Cardiac muscle cell (in vitro differentiated cells and primary cell): ENCODE data around the gene PROZ. TPM values are rescaled to one million over a fixed set of nuclear protein-coding genes. Genes with fewer than 3 reads are reported as not detected.
A peak's percentile ranks its signal among the peaks of the same experiment; 100 is the strongest.

Experiments
- DNase-seq, 2 donors: peaks; one replicate each; pipeline versions ENCODE4 v3.0.0 to v3.0.0-alpha.2; 2010 to 2017; ENCODE audit warnings: low read depth in 1 of 2, low spot score in 1 of 2
- H3K27ac ChIP-seq: fragments of 200-600 bp; sonication (generic); 2 replicates; pipeline ENCODE4 v1.5.1; 2016
- H3K27me3 ChIP-seq: fragments of 200-600 bp; sonication (generic); 2 replicates; pipeline ENCODE4 v1.6.0; 2016; ENCODE audit warnings: control low read depth
- H3K36me3 ChIP-seq: fragments of 200-600 bp; sonication (generic); 2 replicates; pipeline ENCODE4 v1.5.1; 2016; ENCODE audit warnings: control low read depth
- H3K4me1 ChIP-seq: fragments of 200-600 bp; sonication (generic); 2 replicates; pipeline ENCODE4 v1.8.1; 2017; ENCODE audit warnings: low read depth, mild to moderate bottlenecking, mixed run types
- H3K4me3 ChIP-seq: fragments of 200-600 bp; sonication (generic); 2 replicates; pipeline ENCODE4 v1.5.1; 2016; ENCODE audit warnings: mild to moderate bottlenecking
- H3K9me3 ChIP-seq: fragments of 200-600 bp; sonication (generic); 2 replicates; pipeline ENCODE4 v1.5.1; 2017; ENCODE audit warnings: low read depth, mild to moderate bottlenecking, control low read depth
- CTCF ChIP-seq: IDR thresholded peaks from 2 replicates; pipeline ENCODE4 v1.5.1; 2012; ENCODE audit warnings: low read depth, mild to moderate bottlenecking, low read length
- polyA plus RNA-seq: library from polyadenylated mRNA; unstranded; fragments of >200 nt; fragmentation: Nextera tagmentation; extraction: Ambion mirVana; gene quantifications from 2 replicates; pipeline ENCODE4 v1.2.1, GENCODE V29; 2016
- total RNA-seq: library from RNA; depleted of rRNA; stranded (reverse); fragments of >200 nt; gene quantifications from 2 replicates; pipeline ENCODE4 v1.2.3, GENCODE V29; 2016

The PROZ gene
- total and polyA plus RNA-seq, 2 experiments from 2014 or later: 0.42 TPM; not detected in 1

DNA sequence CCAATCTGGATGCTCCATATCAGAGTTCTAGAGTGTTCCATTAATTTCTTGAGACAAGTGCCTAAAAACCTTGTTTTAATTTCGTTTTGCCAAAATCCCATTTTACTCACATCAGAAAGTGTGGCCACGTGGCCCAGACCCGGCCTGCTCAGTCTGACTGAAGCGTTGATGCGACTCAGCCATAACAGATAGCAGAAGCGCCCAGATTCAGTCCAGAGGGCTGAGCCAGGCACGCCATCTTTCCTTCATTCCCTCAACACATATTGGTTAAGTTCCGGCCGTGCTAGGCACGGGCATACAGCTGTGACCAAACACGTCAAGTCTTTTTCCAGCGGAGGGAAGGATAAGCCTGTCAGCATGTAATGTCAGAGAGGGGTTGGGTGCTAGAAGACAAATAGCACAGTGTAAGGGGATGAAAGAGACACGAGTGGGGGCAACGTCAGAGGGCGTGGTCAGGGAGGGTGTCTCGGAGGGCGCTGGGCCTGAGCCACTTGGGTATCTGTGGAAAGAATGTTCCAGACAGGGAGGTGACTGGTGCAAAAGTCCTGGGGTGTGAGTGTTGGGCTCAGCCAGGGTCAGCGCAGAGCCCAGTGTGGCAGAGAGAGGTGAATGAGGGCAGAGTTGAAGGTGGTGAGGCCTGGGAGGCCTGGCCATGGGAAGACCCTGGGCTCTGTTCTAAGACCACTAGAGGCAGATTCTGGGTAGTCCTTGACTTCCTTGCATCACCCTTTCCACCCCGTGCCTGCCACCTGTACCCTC, 32.8 kb upstream of the PROZ start:
- DNase-seq: no peak
- Histone ChIP-seq H3K36me3 (no peaks in the 10 kb centered on the region), H3K4me3 (no peak overlapping the region), H3K27ac (no peak overlapping the region), H3K4me1 (peaks cover 8% of the 10 kb centered on the region), H3K9me3 (no peaks in the 10 kb centered on the region), H3K27me3 (peaks cover 42% of the 10 kb centered on the region)
- TF ChIP-seq CTCF: no peak

DNA sequence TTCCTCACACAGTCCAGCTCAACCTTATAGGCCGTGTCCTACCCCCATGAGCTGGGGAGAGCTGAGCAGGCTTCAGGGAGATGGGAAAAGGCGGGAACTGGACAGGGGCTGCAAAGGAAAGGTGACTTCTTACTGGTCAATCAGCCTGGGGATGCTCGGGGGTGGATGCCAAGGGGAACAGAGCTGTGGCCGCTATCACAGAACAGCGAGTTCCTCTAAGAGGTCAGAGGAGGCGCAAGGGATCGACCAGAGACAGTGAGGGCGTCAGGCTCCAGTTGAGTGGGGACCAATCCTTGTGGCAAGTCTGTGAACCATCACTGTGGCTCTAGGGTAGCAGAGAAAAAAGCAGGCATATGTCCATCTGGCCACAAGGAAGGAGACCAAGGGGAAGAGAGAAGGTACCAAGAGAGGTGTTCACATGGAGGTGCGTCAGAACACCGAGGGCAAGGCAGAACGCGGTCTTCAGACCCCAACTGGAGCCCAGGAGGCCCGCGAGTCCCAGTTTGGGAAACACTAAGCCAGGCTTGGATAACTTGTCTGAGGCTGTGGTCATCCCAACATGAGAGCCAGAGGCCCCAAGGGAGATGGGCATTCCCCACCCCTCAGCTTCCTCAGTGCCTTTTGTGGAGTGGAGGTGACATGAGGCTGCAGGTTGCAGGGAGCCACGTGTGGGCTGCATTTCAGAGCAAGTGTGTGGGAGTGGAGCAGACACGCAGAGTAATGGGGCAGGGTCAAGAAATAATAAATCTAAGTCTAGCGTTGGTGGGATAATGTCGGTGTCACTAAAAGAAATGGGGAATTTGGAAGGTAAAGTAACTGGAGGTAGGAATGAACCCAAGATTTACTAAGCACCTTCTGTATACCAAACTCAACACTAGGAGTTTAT, 31.9 kb upstream of the PROZ start:
- DNase-seq: no peak
- TF ChIP-seq CTCF: no peak
- no peak overlapping the region for H3K27ac ChIP-seq
- H3K4me3 ChIP-seq: no peak overlapping the region
- H3K36me3 ChIP-seq: no peaks in the 10 kb centered on the region
- no peaks in the 10 kb centered on the region for H3K9me3 ChIP-seq
- peaks cover 34% of the 10 kb centered on the region for H3K27me3 ChIP-seq
- peaks cover 13% of the 10 kb centered on the region for H3K4me1 ChIP-seq

DNA sequence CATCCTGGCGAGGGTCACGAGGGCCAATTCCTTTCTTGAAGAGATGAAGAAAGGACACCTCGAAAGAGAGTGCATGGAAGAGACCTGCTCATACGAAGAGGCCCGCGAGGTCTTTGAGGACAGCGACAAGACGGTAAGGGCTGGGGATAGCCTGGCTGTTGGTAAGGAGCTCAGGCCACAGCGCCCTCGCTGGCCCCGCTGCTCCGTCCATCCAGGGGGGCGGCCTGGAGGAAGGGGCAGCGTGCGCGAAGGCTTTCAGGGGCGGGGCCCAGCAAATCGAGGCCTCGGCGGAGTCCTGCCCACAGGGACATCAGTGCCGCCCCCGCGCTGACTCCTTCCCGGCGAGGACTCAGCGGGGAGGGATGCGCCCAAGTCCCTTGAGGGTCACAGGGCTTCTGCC, 29.0 kb upstream of the PROZ start:
- no peaks in the 10 kb centered on the region for H3K36me3 ChIP-seq
- TF ChIP-seq CTCF: no peak
- H3K27me3 ChIP-seq: peaks cover 40% of the 10 kb centered on the region
- H3K4me3 ChIP-seq: no peak overlapping the region
- H3K4me1 ChIP-seq: peaks cover 16% of the 10 kb centered on the region
- H3K9me3 ChIP-seq: no peaks in the 10 kb centered on the region
- DNase-seq: no peak
- no peak overlapping the region for H3K27ac ChIP-seq

DNA sequence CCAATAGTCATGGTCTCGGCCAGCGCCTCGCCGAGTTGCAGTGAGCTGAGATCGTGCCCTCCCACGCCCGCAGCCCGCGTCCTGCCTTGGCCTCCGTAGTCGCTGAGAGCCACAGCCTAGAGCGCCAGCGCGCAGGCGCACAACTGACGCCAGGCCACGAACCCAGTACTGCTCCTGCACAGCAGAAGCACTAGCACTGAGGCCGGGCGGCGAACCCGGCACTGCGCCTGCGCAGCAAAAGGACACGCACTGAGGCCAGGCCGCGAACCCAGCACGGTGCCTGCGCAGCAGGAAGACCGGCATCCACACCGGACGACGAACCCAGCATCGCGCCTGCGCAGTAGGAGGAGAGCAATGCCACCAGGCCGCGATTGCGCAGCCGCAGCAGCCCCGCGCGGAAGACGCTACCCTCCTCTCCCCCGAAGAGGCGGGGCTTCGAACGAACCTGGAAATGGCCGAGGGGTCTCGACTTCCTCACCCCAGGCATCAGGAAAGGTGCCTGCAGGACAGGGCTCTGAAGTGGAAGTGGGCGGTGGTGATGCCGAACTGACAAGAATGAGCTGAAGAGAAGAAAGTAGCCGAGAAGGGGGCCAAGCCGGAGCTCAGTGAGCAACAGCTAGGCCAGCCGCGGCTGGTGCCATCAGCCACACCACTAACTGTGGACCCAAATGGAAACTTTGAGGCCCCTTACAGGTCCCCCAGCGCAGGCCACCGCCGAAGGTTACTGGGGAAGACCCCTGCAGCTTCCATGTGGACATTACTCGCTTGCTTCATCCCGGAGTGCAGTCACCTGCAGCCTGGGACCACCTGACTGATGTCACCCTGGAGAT, 28.3 kb upstream of the PROZ start:
- Histone ChIP-seq H3K4me3 (no peak overlapping the region), H3K36me3 (no peaks in the 10 kb centered on the region), H3K27me3 (peaks cover 42% of the 10 kb centered on the region), H3K9me3 (no peaks in the 10 kb centered on the region), H3K4me1 (peaks cover 16% of the 10 kb centered on the region), H3K27ac (no peak overlapping the region)
- TF ChIP-seq CTCF: no peak
- peak in 1 of 2 donors; percentile 75 for DNase-seq

DNA sequence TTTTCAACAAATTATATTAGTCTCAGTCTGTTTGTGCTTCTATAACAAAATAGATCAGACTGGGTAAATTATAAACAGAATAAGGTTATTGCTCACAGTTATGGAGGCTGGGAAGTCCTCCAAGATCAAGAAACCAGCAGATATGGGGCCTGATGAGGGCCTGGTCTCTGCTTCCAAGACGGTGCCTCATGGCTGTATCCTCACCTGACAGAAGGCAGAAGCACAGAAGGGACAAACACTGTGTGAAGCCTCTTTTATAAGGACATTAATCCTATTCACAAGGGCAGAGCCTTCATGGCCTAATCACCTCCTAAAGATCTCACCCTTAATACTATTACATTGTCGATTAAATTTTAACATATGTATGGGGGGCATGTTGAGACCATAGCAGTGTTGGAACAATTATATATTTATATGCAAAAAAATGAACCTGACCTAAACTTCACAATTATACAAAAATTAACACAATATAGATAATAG, 23.1 kb upstream of the PROZ start:
- H3K4me1 ChIP-seq: peaks cover 16% of the 10 kb centered on the region
- TF ChIP-seq CTCF: no peak
- H3K4me3 ChIP-seq: no peak overlapping the region
- H3K27ac ChIP-seq: no peak overlapping the region
- no peaks in the 10 kb centered on the region for H3K9me3 ChIP-seq
- no peaks in the 10 kb centered on the region for H3K36me3 ChIP-seq
- DNase-seq: no peak
- peaks cover 42% of the 10 kb centered on the region for H3K27me3 ChIP-seq
